ENCODE data around the gene SLC25A51. TPM values are rescaled to one million over a fixed set of nuclear protein-coding genes. Genes with fewer than 3 reads are reported as not detected.

SLC25A51 gene
- total and polyA plus RNA-seq, 4 donors, result 3.8 to 24.4 (median 9.1) TPM

- H3K36me3 ChIP-seq (ENCODE audit: control insufficient read depth in 4 of 4, insufficient read depth in 3 of 4, low read depth in 1 of 4, low read length in 3 of 4), result peaks cover 0 to 16% (median 4%) of the 10 kb centered on the region in 4 donors
- H3K4me3 ChIP-seq (ENCODE audit: low read depth in 1 of 3, low read length in 3 of 3), result no peak overlapping the region
- no peak for DNase-seq (ENCODE audit: low spot score)
- TF ChIP-seq TAF1 (conservative IDR thresholded peaks at IDR 0.05) (no peak), CTCF (IDR thresholded peaks at IDR 0.05; ENCODE audit: low read depth, low read length, missing input control) (no peak), ATF3 (IDR thresholded peaks at IDR 0.05) (no peak), FOXA1 (IDR thresholded peaks at IDR 0.05) (no peak), ZBTB33 (IDR thresholded peaks at IDR 0.05) (no peak), EGR1 (IDR thresholded peaks at IDR 0.05; ENCODE audit: low read depth in 2 of 2) (no peak), GABPA (IDR thresholded peaks at IDR 0.05 in 1 of 2, conservative IDR thresholded peaks at IDR 0.05 in 1 of 2) (no peak), SP1 (IDR thresholded peaks at IDR 0.05) (no peak)
- no peaks in the 10 kb centered on the region for H3K9me3 ChIP-seq (ENCODE audit: control insufficient read depth in 4 of 4, low read length in 3 of 4)
- no peak overlapping the region for H3K27ac ChIP-seq (ENCODE audit: low read depth in 1 of 2, low read length in 2 of 2)
- WGBS, result 94% methylated on average over 20 of the region's 20 CpGs
- no peak overlapping the region for H3K9ac ChIP-seq (ENCODE audit: low read depth in 1 of 2, low read length in 2 of 2)
- H3K27me3 ChIP-seq (ENCODE audit: control insufficient read depth in 4 of 4, insufficient read depth in 4 of 4, low read length in 3 of 4), result no peaks in the 10 kb centered on the region
- peaks cover 4 to 17% (median 15%) of the 10 kb centered on the region in 4 donors for H3K4me1 ChIP-seq (ENCODE audit: control insufficient read depth in 4 of 4, insufficient read depth in 4 of 4, low read length in 3 of 4)
Observed at GRCh38 chr9:37928552-37929430, 24.9 kb upstream of the SLC25A51 start.

GRCh38 chr9:37927601-37928551 lies 23.9 kb upstream of the SLC25A51 start:
- Histone ChIP-seq H3K36me3 (ENCODE audit: control insufficient read depth in 4 of 4, insufficient read depth in 3 of 4, low read depth in 1 of 4, low read length in 3 of 4) (peaks cover 0 to 13% (median 2%) of the 10 kb centered on the region in 4 donors), H3K27me3 (ENCODE audit: control insufficient read depth in 4 of 4, insufficient read depth in 4 of 4, low read length in 3 of 4) (no peaks in the 10 kb centered on the region), H3K4me3 (ENCODE audit: low read depth in 1 of 3, low read length in 3 of 3) (no peak overlapping the region), H3K9ac (ENCODE audit: low read depth in 1 of 2, low read length in 2 of 2) (no peak overlapping the region), H3K9me3 (ENCODE audit: control insufficient read depth in 4 of 4, low read length in 3 of 4) (no peaks in the 10 kb centered on the region), H3K27ac (ENCODE audit: low read depth in 1 of 2, low read length in 2 of 2) (no peak overlapping the region), H3K4me1 (ENCODE audit: control insufficient read depth in 4 of 4, insufficient read depth in 4 of 4, low read length in 3 of 4) (peaks cover 4 to 17% (median 15%) of the 10 kb centered on the region in 4 donors)
- 80% methylated on average over 13 of the region's 13 CpGs for WGBS
- peak; percentile 70 for TF ChIP-seq HNF4G (IDR thresholded peaks at IDR 0.05)
- TF ChIP-seq ATF3 (IDR thresholded peaks at IDR 0.05), result no peak
- TF ChIP-seq SP1 (IDR thresholded peaks at IDR 0.05), result peak; percentile 79
- no peak for TF ChIP-seq ZBTB33 (IDR thresholded peaks at IDR 0.05)
- TF ChIP-seq HNF4A (conservative IDR thresholded peaks at IDR 0.05), result peak; percentile 54 to 84
- peak in 1 of 2 donors; percentile 7 for TF ChIP-seq RAD21 (IDR thresholded peaks at IDR 0.05)
- TF ChIP-seq RXRA (IDR thresholded peaks at IDR 0.05), result peak; percentile 14 to 36
- TF ChIP-seq EGR1 (IDR thresholded peaks at IDR 0.05; ENCODE audit: low read depth in 2 of 2), result no peak
- no peak for TF ChIP-seq NR2F2 (IDR thresholded peaks at IDR 0.05)
- DNase-seq (ENCODE audit: low spot score), result no peak
